Measurements from ENCODE around the gene CLTC. TPM values are rescaled to one million over a fixed set of nuclear protein-coding genes. Genes with fewer than 3 reads are reported as not detected.

The CLTC gene
- total and polyA plus RNA-seq, 2 of the 4 experiments (the other 2 are of a cell fraction), result 181 to 641 TPM

- DNase-seq (no peak), ATAC-seq (ENCODE audit: low read depth) (no peak)
- H3K4me1 ChIP-seq (ENCODE audit: control insufficient read depth, insufficient read depth, low read length), result peaks cover 2% of the 10 kb centered on the region; the same call in 1 of the 2 replicates
- H3K4me3 ChIP-seq (ENCODE audit: insufficient read depth, low read depth, low read length), result no peak overlapping the region
- TF ChIP-seq MAZ (IDR thresholded peaks at IDR 0.05; ENCODE audit: borderline replicate concordance, low read depth, low read length) (no peak), RFX5 (IDR thresholded peaks at IDR 0.05; ENCODE audit: low read depth, low read length) (no peak), RCOR1 (IDR thresholded peaks at IDR 0.05; ENCODE audit: insufficient replicate concordance, low read length) (no peak), MAFK (IDR thresholded peaks at IDR 0.05; ENCODE audit: low read depth, low read length) (no peak), POLR2A (IDR thresholded peaks at IDR 0.05; ENCODE audit: low read depth, low read length) (no peak), CEBPB (IDR thresholded peaks at IDR 0.05; ENCODE audit: low read depth, low read length) (no peak), RAD21 (IDR thresholded peaks at IDR 0.05; ENCODE audit: low read length) (no peak), ELK1 (IDR thresholded peaks at IDR 0.05; ENCODE audit: borderline replicate concordance, low read depth, low read length) (no peak), NFE2L2 (IDR thresholded peaks at IDR 0.05; ENCODE audit: low read depth, low read length) (no peak), CHD1 (IDR thresholded peaks at IDR 0.05; ENCODE audit: low read depth, low read length) (no peak), SMC3 (IDR thresholded peaks at IDR 0.05; ENCODE audit: low read depth, low read length) (no peak), FOS (IDR thresholded peaks at IDR 0.05; ENCODE audit: low read depth, low read length) (no peak), USF2 (IDR thresholded peaks at IDR 0.05; ENCODE audit: low read depth, low read length) (no peak), MXI1 (IDR thresholded peaks at IDR 0.05; ENCODE audit: borderline replicate concordance, low read depth, low read length) (no peak), CTCF (conservative IDR thresholded peaks at IDR 0.05; ENCODE audit: low read depth, low read length) (no peak), BHLHE40 (IDR thresholded peaks at IDR 0.05; ENCODE audit: low read depth, low read length) (no peak)
- peaks cover 6 to 42% of the 10 kb centered on the region in 2 experiments; a peak in 3 of 4 replicates for H3K79me1 ChIP-seq (ENCODE audit: low read depth in 1 of 2, low read length in 2 of 2)
- H3K56ac ChIP-seq (ENCODE audit: extremely low read depth, insufficient read depth, low read length), result no peak overlapping the region
- no peak overlapping the region for H2AK9ac ChIP-seq (replicated peaks; ENCODE audit: low read depth, low read length, poor library complexity)
- peak overlapping the region; percentile 16; the same call in 1 of the 2 replicates for H3K23ac ChIP-seq (ENCODE audit: low read depth, low read length)
- H2BK120ac ChIP-seq (ENCODE audit: low read depth, low read length), result no peak overlapping the region
- no peaks in the 10 kb centered on the region for H3K27me3 ChIP-seq (ENCODE audit: control insufficient read depth, insufficient read depth, low read length)
- H3K36me3 ChIP-seq (ENCODE audit: control insufficient read depth, insufficient read depth, low read length), result peaks cover 12% of the 10 kb centered on the region
- no peak overlapping the region for H2BK5ac ChIP-seq (ENCODE audit: low read depth, low read length, poor library complexity, severe bottlenecking)
- ChIA-PET CTCF (interaction anchor here (0.6 kb wide), 1 partner anchor 328 kb away, joined by 3 read pairs; no protein-coding TSS in a partner anchor), POLR2A (ENCODE audit: unreplicated experiment) (no interaction called here)
- no peak overlapping the region for H4K91ac ChIP-seq (ENCODE audit: insufficient read depth, low read depth, low read length)
- intact Hi-C loops (cut with micrococcal nuclease) (no loop called here), in situ Hi-C loops (cut with MboI; ENCODE audit: low sequenced_read_pairs) (no loop called here), dilution Hi-C loops (cut with HindIII; ENCODE audit: low sequenced_read_pairs, unreplicated experiment) (no loop called here)
- H3K4me2 ChIP-seq (ENCODE audit: low read depth, low read length), result no peak overlapping the region
- no peaks in the 10 kb centered on the region for H3K9me3 ChIP-seq (ENCODE audit: control insufficient read depth, insufficient read depth, low read length)
- no TSS peak for BruUV-seq (replicated peaks)
- no peak overlapping the region for H2AK5ac ChIP-seq (ENCODE audit: low read depth, low read length)
- peaks cover 2% of the 10 kb centered on the region; the same call in 1 of the 2 replicates for H3K9me1 ChIP-seq (ENCODE audit: insufficient read depth, low read length)
- no peak overlapping the region for H2BK20ac ChIP-seq (ENCODE audit: low read depth, low read length)
- H3K9ac ChIP-seq (ENCODE audit: low read depth, low read length), result no peak overlapping the region
- no peak overlapping the region for H2AFZ ChIP-seq (replicated peaks; ENCODE audit: low read length, poor library complexity)
- no peak overlapping the region for H3K27ac ChIP-seq (ENCODE audit: insufficient read depth, low read length)
- H2BK15ac ChIP-seq (ENCODE audit: low read depth, low read length), result no peak overlapping the region
- H3K14ac ChIP-seq (replicated peaks; ENCODE audit: low read depth, low read length), result no peak overlapping the region
- peaks cover 96% of the 10 kb centered on the region for H4K20me1 ChIP-seq (ENCODE audit: insufficient read depth, low read length)
- H3K4ac ChIP-seq (ENCODE audit: low read depth, low read length), result no peak overlapping the region
- H4K8ac ChIP-seq (ENCODE audit: low read depth in 2 of 2, low read length in 2 of 2), result no peak overlapping the region
- no CpG with 5 or more reads among the region's 2 CpGs for WGBS, 2 experiments (ENCODE audit: extremely low coverage in 2 of 2, insufficient read length in 1 of 2)
- H3K18ac ChIP-seq (ENCODE audit: low read depth, low read length), result no peak overlapping the region
- no peak overlapping the region for H4K5ac ChIP-seq (ENCODE audit: low read depth, low read length)
These were observed 22.2 kb downstream of the CLTC start for GRCh38 chr17:59641799-59642484.
